Measurements from ENCODE around the gene ERFL.
A peak's percentile ranks its signal among the peaks of the same experiment; 100 is the strongest.
"Not testable (repeated sequence)": the region's sequence is repeated elsewhere in the genome, so short reads cannot be mapped to it uniquely, and the experiment has no call there.

ERFL gene

GRCh38 chr19:41914424-41914834 lies 13.8 kb downstream of the ERFL start:
- H3K9me3 Mint-ChIP-seq, ATAC-seq, H3K36me3 Mint-ChIP-seq: not testable (repeated sequence)
- H3K4me1 Mint-ChIP-seq, result peaks cover 40% of the 10 kb centered on the region
- H3K27me3 Mint-ChIP-seq, result peaks cover 13% of the 10 kb centered on the region
- H3K27ac Mint-ChIP-seq, result peak overlapping the region; percentile 7
- H3K4me3 Mint-ChIP-seq, result peak overlapping the region; percentile 0

GRCh38 chr19:41913538-41914423 lies 14.5 kb downstream of the ERFL start:
- H3K9me3 Mint-ChIP-seq, result no peaks in the 10 kb centered on the region
- no peak for ATAC-seq
- H3K27ac Mint-ChIP-seq, result peak overlapping the region; percentile 7
- peaks cover 3% of the 10 kb centered on the region for H3K36me3 Mint-ChIP-seq
- H3K4me1 Mint-ChIP-seq, result peaks cover 45% of the 10 kb centered on the region
- peaks cover 13% of the 10 kb centered on the region for H3K27me3 Mint-ChIP-seq
- peak overlapping the region; percentile 0 for H3K4me3 Mint-ChIP-seq

- peak; percentile 40 for ATAC-seq
- peaks cover 13% of the 10 kb centered on the region for H3K27me3 Mint-ChIP-seq
- peaks cover 47% of the 10 kb centered on the region for H3K4me1 Mint-ChIP-seq
- no peak overlapping the region for H3K27ac Mint-ChIP-seq
- peaks cover 6% of the 10 kb centered on the region for H3K36me3 Mint-ChIP-seq
- no peak overlapping the region for H3K4me3 Mint-ChIP-seq
- H3K9me3 Mint-ChIP-seq, result no peaks in the 10 kb centered on the region
Observed at GRCh38 chr19:41912899-41913537, 15.2 kb downstream of the ERFL start.

GRCh38 chr19:41911889-41912731 lies 16.1 kb downstream of the ERFL start:
- Mint-ChIP-seq H3K27ac (no peak overlapping the region), H3K9me3 (no peaks in the 10 kb centered on the region), H3K4me3 (no peak overlapping the region), H3K4me1 (peaks cover 48% of the 10 kb centered on the region), H3K36me3 (peaks cover 11% of the 10 kb centered on the region), H3K27me3 (peaks cover 13% of the 10 kb centered on the region)
- no peak for ATAC-seq

- Mint-ChIP-seq H3K36me3 (peaks cover 19% of the 10 kb centered on the region), H3K4me3 (no peak overlapping the region), H3K27ac (no peak overlapping the region), H3K9me3 (no peaks in the 10 kb centered on the region), H3K27me3 (peaks cover 13% of the 10 kb centered on the region), H3K4me1 (peaks cover 55% of the 10 kb centered on the region)
- ATAC-seq, result no peak
Observed at GRCh38 chr19:41910992-41911888, 17.0 kb downstream of the ERFL start.

GRCh38 chr19:41910240-41910991 lies 17.8 kb downstream of the ERFL start:
- peaks cover 63% of the 10 kb centered on the region for H3K4me1 Mint-ChIP-seq
- peaks cover 13% of the 10 kb centered on the region for H3K27me3 Mint-ChIP-seq
- ATAC-seq, result no peak
- H3K9me3 Mint-ChIP-seq, result no peaks in the 10 kb centered on the region
- H3K36me3 Mint-ChIP-seq, result peaks cover 28% of the 10 kb centered on the region
- H3K27ac Mint-ChIP-seq, result no peak overlapping the region
- H3K4me3 Mint-ChIP-seq, result no peak overlapping the region

- H3K4me1 Mint-ChIP-seq, result peaks cover 69% of the 10 kb centered on the region
- H3K9me3 Mint-ChIP-seq, result no peaks in the 10 kb centered on the region
- H3K27ac Mint-ChIP-seq, result no peak overlapping the region
- peaks cover 13% of the 10 kb centered on the region for H3K27me3 Mint-ChIP-seq
- H3K36me3 Mint-ChIP-seq, result peaks cover 35% of the 10 kb centered on the region
- no peak for ATAC-seq
- H3K4me3 Mint-ChIP-seq, result no peak overlapping the region
Observed at GRCh38 chr19:41909706-41910105, 18.5 kb downstream of the ERFL start.

GRCh38 chr19:41908724-41909464 lies 19.4 kb downstream of the ERFL start:
- ATAC-seq, result no peak
- peaks cover 13% of the 10 kb centered on the region for H3K27me3 Mint-ChIP-seq
- H3K4me3 Mint-ChIP-seq, result no peak overlapping the region
- peaks cover 64% of the 10 kb centered on the region for H3K4me1 Mint-ChIP-seq
- H3K36me3 Mint-ChIP-seq, result peaks cover 43% of the 10 kb centered on the region
- H3K27ac Mint-ChIP-seq, result no peak overlapping the region
- H3K9me3 Mint-ChIP-seq, result no peaks in the 10 kb centered on the region

- no peak overlapping the region for H3K27ac Mint-ChIP-seq
- peaks cover 56% of the 10 kb centered on the region for H3K4me1 Mint-ChIP-seq
- peaks cover 51% of the 10 kb centered on the region for H3K36me3 Mint-ChIP-seq
- ATAC-seq, result peak; percentile 1
- H3K27me3 Mint-ChIP-seq, result peaks cover 13% of the 10 kb centered on the region
- H3K9me3 Mint-ChIP-seq, result no peaks in the 10 kb centered on the region
- no peak overlapping the region for H3K4me3 Mint-ChIP-seq
Observed at GRCh38 chr19:41907994-41908615, 20.1 kb downstream of the ERFL start.

- Mint-ChIP-seq H3K27ac (no peak overlapping the region), H3K27me3 (peaks cover 4% of the 10 kb centered on the region), H3K4me3 (no peak overlapping the region), H3K9me3 (no peaks in the 10 kb centered on the region), H3K4me1 (peaks cover 51% of the 10 kb centered on the region), H3K36me3 (peaks cover 61% of the 10 kb centered on the region)
- ATAC-seq, result no peak
Observed at GRCh38 chr19:41906916-41907680, 21.2 kb downstream of the ERFL start.

GRCh38 chr19:41906271-41906670 lies 22.0 kb downstream of the ERFL start:
- no peak overlapping the region for H3K27ac Mint-ChIP-seq
- ATAC-seq, result no peak
- no peak overlapping the region for H3K4me3 Mint-ChIP-seq
- peaks cover 68% of the 10 kb centered on the region for H3K36me3 Mint-ChIP-seq
- H3K27me3 Mint-ChIP-seq, result no peaks in the 10 kb centered on the region
- no peaks in the 10 kb centered on the region for H3K9me3 Mint-ChIP-seq
- peaks cover 42% of the 10 kb centered on the region for H3K4me1 Mint-ChIP-seq

GRCh38 chr19:41905273-41906002 lies 22.8 kb downstream of the ERFL start:
- no peak overlapping the region for H3K4me3 Mint-ChIP-seq
- H3K27me3 Mint-ChIP-seq, result no peaks in the 10 kb centered on the region
- peaks cover 34% of the 10 kb centered on the region for H3K4me1 Mint-ChIP-seq
- H3K27ac Mint-ChIP-seq, result no peak overlapping the region
- no peak for ATAC-seq
- H3K36me3 Mint-ChIP-seq, result peaks cover 68% of the 10 kb centered on the region
- no peaks in the 10 kb centered on the region for H3K9me3 Mint-ChIP-seq

Data from stimulated activated memory B cell treated with anti-CD40 and anti-IgM and Interleukin-4, amounts not matched to agents 10 μg/mL and 1 μg/mL and 100 μg/mL, for 72 hours (primary cell).